Globus pallidus (tissue), 1 donor: ENCODE results near the gene ZIC2.

Experiments
- DNase-seq: peaks from one replicate; pipeline ENCODE4 v3.0.0-alpha.2; 2015; ENCODE audit warnings: low spot score

ZIC2 gene

GRCh38 chr13:99974296-99974938 lies 7.2 kb upstream of the ZIC2 start:
- no peak for DNase-seq

GRCh38 chr13:99974939-99975561 lies 6.5 kb upstream of the ZIC2 start:
- DNase-seq = no peak

GRCh38 chr13:99975626-99976025 lies 6.0 kb upstream of the ZIC2 start:
- no peak for DNase-seq

- DNase-seq = no peak
These were observed 5.0 kb upstream of the ZIC2 start for GRCh38 chr13:99976575-99976974.

- no peak for DNase-seq
These were observed 4.2 kb upstream of the ZIC2 start for GRCh38 chr13:99977334-99977911.

- DNase-seq = no peak
These were observed 3.4 kb upstream of the ZIC2 start for GRCh38 chr13:99977912-99978798.

GRCh38 chr13:99978799-99979452 lies 2.7 kb upstream of the ZIC2 start:
- DNase-seq = no peak

- no peak for DNase-seq
These were observed 2.0 kb upstream of the ZIC2 start for GRCh38 chr13:99979453-99980200.

- peak; percentile 46 for DNase-seq
These were observed 1.3 kb upstream of the ZIC2 start for GRCh38 chr13:99980201-99980823.

GRCh38 chr13:99980824-99981734 lies 505 bp upstream of the ZIC2 start:
- DNase-seq = no peak

GRCh38 chr13:99982036-99982730 lies 599 bp downstream of the ZIC2 start:
- no peak for DNase-seq

GRCh38 chr13:99982731-99983498 lies 1.3 kb downstream of the ZIC2 start:
- no peak for DNase-seq

GRCh38 chr13:99983499-99984401 lies 2.2 kb downstream of the ZIC2 start:
- DNase-seq = no peak

- DNase-seq = no peak
These were observed 3.1 kb downstream of the ZIC2 start for GRCh38 chr13:99984461-99985240.

- no peak for DNase-seq
These were observed 3.8 kb downstream of the ZIC2 start for GRCh38 chr13:99985241-99985874.
